Spleen (tissue), 7 donors: ENCODE results near the gene PDIA3.
"Not testable (repeated sequence)": the region's sequence is repeated elsewhere in the genome, so short reads cannot be mapped to it uniquely, and the experiment has no call there.

Experiments used
- CTCF ChIP-seq, 11 experiments: fragments of 200-600 bp in 7 of 11; fragments of 450-650 bp in 4 of 11; sonication (generic) in 4 of 11; IDR thresholded peaks in 8 of 11; conservative IDR thresholded peaks in 3 of 11; 1 replicate in 7 of 11; 2 replicates in 4 of 11; pipeline versions ENCODE4 v1.4.0 to v1.8.0; 2016 to 2021; ENCODE audit warnings: antibody characterized with exemption in 11 of 11, inconsistent platforms in 4 of 11, mild to moderate bottlenecking in 1 of 11
- POLR2A ChIP-seq, 3 donors: fragments of 450-650 bp; IDR thresholded peaks; one replicate each; pipeline ENCODE4 v1.5.1; 2017; ENCODE audit warnings: antibody characterized with exemption in 3 of 3, mild to moderate bottlenecking in 1 of 3
- POLR2AphosphoS5 ChIP-seq, 3 donors: sonication (generic); formaldehyde crosslinking; IDR thresholded peaks; one replicate each; pipeline ENCODE4 v1.5.1; 2017; ENCODE audit warnings: antibody characterized with exemption in 3 of 3
- donor health status: DM: no; HTN: no; CAD: no; lungs with moderate emphysema.
- donor health status: DM: no; HTN: no; CAD: no.
- donor health status: DM: no; HTN: no; CAD: no.

GRCh38 chr15:43746903-43747309, 668 bp downstream of the PDIA3 start:
- not testable (repeated sequence) for TF ChIP-seq CTCF (IDR thresholded peaks at IDR 0.05 in 8 of 11, conservative IDR thresholded peaks at IDR 0.05 in 3 of 11); POLR2AphosphoS5 (IDR thresholded peaks at IDR 0.05); POLR2A (IDR thresholded peaks at IDR 0.05)
